HAP-1 (cell line): Measurements from ENCODE around the gene GJA3.

ENCODE experiments used
- DNase-seq, 2 experiments: peaks; one replicate each; pipeline ENCODE4 v3.0.0-alpha.2; 2016 to 2020; ENCODE audit warnings: low spot score in 2 of 2
- H3K27me3 ChIP-seq: fragments of 250-450 bp; sonication (Bioruptor Pico); 2 replicates; pipeline ENCODE4 v1.5.1; 2020; ENCODE audit warnings: low read depth, mild to moderate bottlenecking, moderate library complexity
- H3K36me3 ChIP-seq: fragments of 250-450 bp; sonication (Bioruptor Pico); replicated peaks from 2 replicates; pipeline ENCODE4 v1.5.1; 2020; ENCODE audit warnings: mild to moderate bottlenecking
- H3K4me1 ChIP-seq: fragments of 250-450 bp; sonication (Bioruptor Pico); 2 replicates; pipeline ENCODE4 v1.5.1; 2020; ENCODE audit warnings: mild to moderate bottlenecking
- H3K4me3 ChIP-seq: fragments of 250-450 bp; sonication (Bioruptor Pico); 2 replicates; pipeline ENCODE4 v1.5.1; 2020; ENCODE audit warnings: mild to moderate bottlenecking, moderate library complexity
- H3K9me3 ChIP-seq: fragments of 250-450 bp; sonication (Bioruptor Pico); 2 replicates; pipeline ENCODE4 v1.5.1; 2020; ENCODE audit warnings: mild to moderate bottlenecking, moderate library complexity
- in situ Hi-C: fragments of 300-500 bp; cut with MboI; formaldehyde crosslinking; loops from 3 replicates; pipeline ENCODE4 v1.14.3; 2020; ENCODE audit warnings: low sequenced_read_pairs, inconsistent platforms, mixed read lengths

The GJA3 gene

GRCh38 chr13:20160306-20161274 lies at the start of gene GJA3:
Gene GJA3 (minus strand): TSS chr13:20161052. CDS start chr13:20143288, 17,764 bp downstream.
- peak within 1 kb of the TSS; percentile 46 for H3K4me3 ChIP-seq
- H3K9me3 ChIP-seq: no peaks in the 10 kb centered on the region
- H3K4me1 ChIP-seq: peaks cover 8% of the 10 kb centered on the region
- DNase-seq: peak; percentile 44 to 87
- in situ Hi-C loops: no loop called here
- H3K36me3 ChIP-seq: no peaks in the 10 kb centered on the region
- no peaks in the 10 kb centered on the region for H3K27me3 ChIP-seq

GRCh38 chr13:20209948-20210347 lies 49.1 kb upstream of the GJA3 start:
- in situ Hi-C loops: no loop called here
- no peak for DNase-seq
- no peaks in the 10 kb centered on the region for H3K36me3 ChIP-seq

DNA sequence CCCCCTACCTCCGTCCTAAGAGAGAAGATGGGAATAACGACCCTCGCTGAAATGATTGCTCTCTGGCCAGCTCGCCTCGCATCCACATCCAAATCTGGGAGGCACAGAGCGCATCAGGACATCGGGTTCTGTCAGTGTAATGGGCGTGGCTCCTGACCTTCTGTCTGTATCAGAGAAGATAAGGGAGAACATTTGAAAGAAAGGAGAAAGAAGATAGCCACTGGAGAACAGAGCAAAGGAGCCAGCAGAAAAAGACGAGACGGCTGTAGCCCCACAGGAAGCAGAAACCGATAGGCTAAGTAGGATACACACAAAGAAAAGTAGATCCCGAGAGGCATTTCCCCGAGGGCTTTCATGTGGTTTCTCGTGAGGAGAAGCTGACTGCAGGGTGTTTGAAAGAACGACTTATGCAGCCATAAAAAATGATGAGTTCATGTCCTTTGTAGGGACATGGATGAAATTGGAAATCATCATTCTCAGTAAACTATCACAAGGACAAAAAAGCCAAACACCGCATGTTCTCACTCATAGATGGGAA lies 45.9 kb upstream of the GJA3 start:
- in situ Hi-C loops: no loop called here
- Histone ChIP-seq H3K27me3 (no peaks in the 10 kb centered on the region), H3K4me3 (no peak overlapping the region), H3K36me3 (no peaks in the 10 kb centered on the region), H3K9me3 (no peaks in the 10 kb centered on the region), H3K4me1 (no peaks in the 10 kb centered on the region)
- no peak for DNase-seq

More at GRCh38 chr13:20209948-20210347, 49.1 kb upstream of the GJA3 start:
- Histone ChIP-seq H3K9me3 (no peaks in the 10 kb centered on the region), H3K27me3 (peaks cover 2% of the 10 kb centered on the region; the same call in 1 of the 2 replicates), H3K4me3 (no peak overlapping the region), H3K4me1 (no peaks in the 10 kb centered on the region)

DNA sequence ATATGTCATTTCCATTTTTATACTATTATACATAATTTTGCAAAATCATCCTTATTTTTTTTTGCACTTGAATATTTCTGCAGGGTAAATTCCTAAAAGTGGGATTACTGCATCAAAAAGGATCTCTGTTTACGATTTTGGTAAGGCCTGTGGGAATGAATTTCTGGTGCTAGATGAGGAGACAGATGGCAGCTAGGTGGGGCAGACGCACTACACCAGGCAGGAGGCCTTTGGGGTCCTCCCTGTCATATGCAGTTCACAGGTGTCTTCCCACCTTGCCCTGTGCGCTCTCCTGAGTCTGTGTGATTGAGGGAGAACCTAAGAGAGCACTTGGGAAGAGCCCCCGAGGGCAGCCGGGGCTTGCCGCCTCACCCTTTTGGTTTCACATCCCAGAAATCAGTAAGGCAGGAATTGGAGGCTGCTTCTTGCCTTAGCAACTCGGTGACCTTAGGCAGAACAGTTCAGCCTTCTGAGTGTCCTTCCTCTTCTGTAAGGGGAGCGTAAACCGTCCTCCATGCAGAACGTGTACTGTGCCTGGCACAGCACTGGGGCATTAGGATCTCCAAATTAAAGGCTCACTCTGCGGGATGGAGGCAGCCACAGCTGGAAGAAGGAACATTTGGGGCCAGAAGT lies 45.3 kb upstream of the GJA3 start:
- H3K4me1 ChIP-seq: no peaks in the 10 kb centered on the region
- in situ Hi-C loops: no loop called here

GRCh38 chr13:20198781-20199180 lies 37.9 kb upstream of the GJA3 start:
- in situ Hi-C loops: loop anchor here (25.0 kb wide), 1 partner anchor 639 kb away; no protein-coding TSS in a partner anchor

More for the DNA sequence above, 45.3 kb upstream of the GJA3 start:
- Histone ChIP-seq H3K4me3 (no peak overlapping the region), H3K27me3 (no peaks in the 10 kb centered on the region), H3K36me3 (no peaks in the 10 kb centered on the region), H3K9me3 (no peaks in the 10 kb centered on the region)
- no peak for DNase-seq

DNA sequence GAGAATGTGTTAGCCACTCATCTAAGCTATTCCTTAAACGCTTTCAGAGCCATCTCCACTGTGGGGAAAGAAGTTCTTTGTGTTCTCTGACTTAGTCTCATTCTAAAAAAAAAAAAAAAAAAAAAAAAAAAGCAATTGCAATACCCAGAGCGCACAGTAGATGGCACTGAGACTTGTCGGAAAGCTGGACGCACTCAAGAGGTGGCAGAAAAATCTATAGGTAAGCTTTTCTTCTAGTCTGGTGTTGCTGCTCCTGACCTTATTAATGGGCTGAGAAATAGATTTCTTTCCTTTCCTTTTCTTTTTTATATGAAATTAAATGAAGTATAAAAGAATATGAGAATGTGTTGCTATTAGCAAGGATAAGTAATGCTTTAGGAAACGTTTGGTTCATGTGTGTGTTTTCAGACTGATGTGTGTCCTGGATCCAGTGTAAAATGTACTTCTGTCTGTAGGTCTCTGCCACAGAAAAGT lies 36.5 kb upstream of the GJA3 start:
- H3K36me3 ChIP-seq: no peaks in the 10 kb centered on the region
- in situ Hi-C loops: loop anchor here (25.0 kb wide), 1 partner anchor 640 kb away; no protein-coding TSS in a partner anchor
- H3K9me3 ChIP-seq: peaks cover 2% of the 10 kb centered on the region; the same call in 1 of the 2 replicates
- peak; percentile 21 to 52 for DNase-seq
- H3K4me3 ChIP-seq: no peak overlapping the region
- H3K27me3 ChIP-seq: peaks cover 41% of the 10 kb centered on the region
- H3K4me1 ChIP-seq: no peaks in the 10 kb centered on the region; the same call in none of the 2 replicates

More at GRCh38 chr13:20198781-20199180, 37.9 kb upstream of the GJA3 start:
- peaks cover 2% of the 10 kb centered on the region; the same call in 1 of the 2 replicates for H3K9me3 ChIP-seq
- no peak for DNase-seq
- H3K4me3 ChIP-seq: no peak overlapping the region
- H3K4me1 ChIP-seq: no peaks in the 10 kb centered on the region; the same call in 1 of the 2 replicates
- H3K36me3 ChIP-seq: no peaks in the 10 kb centered on the region
- H3K27me3 ChIP-seq: peaks cover 33% of the 10 kb centered on the region

DNA sequence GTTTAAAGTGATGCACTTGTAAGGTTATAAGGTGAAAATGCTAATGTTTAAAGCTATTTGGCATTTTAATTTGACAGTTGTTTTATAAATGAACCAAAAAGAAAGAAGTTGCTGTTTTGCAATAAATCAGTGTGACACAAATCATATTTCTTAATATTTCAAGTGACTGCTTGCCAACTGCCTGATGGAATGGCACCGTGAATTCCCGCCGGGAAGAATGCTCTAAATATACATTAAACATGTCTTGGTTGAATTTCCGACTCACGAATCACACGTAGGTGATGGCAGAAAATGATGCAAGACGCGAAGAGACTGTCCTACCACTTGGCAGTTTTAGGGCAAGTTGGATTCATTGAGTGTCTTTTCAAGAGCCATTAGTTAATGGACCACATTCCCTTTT lies 34.9 kb upstream of the GJA3 start:
- Histone ChIP-seq H3K27me3 (peaks cover 41% of the 10 kb centered on the region), H3K9me3 (peaks cover 2% of the 10 kb centered on the region; the same call in 1 of the 2 replicates), H3K4me1 (no peaks in the 10 kb centered on the region; the same call in none of the 2 replicates), H3K4me3 (no peak overlapping the region), H3K36me3 (no peaks in the 10 kb centered on the region)
- DNase-seq: no peak
- in situ Hi-C loops: loop anchor here (25.0 kb wide), 1 partner anchor 642 kb away; no protein-coding TSS in a partner anchor

- no peak for DNase-seq
- Histone ChIP-seq H3K27me3 (peaks cover 41% of the 10 kb centered on the region), H3K4me3 (peak overlapping the region; percentile 37; the same call in 1 of the 2 replicates), H3K36me3 (no peaks in the 10 kb centered on the region), H3K9me3 (no peaks in the 10 kb centered on the region), H3K4me1 (no peaks in the 10 kb centered on the region; the same call in none of the 2 replicates)
- in situ Hi-C loops: loop anchor here (25.0 kb wide), 1 partner anchor 643 kb away; no protein-coding TSS in a partner anchor
These were observed 33.2 kb upstream of the GJA3 start for GRCh38 chr13:20193907-20194631.

DNA sequence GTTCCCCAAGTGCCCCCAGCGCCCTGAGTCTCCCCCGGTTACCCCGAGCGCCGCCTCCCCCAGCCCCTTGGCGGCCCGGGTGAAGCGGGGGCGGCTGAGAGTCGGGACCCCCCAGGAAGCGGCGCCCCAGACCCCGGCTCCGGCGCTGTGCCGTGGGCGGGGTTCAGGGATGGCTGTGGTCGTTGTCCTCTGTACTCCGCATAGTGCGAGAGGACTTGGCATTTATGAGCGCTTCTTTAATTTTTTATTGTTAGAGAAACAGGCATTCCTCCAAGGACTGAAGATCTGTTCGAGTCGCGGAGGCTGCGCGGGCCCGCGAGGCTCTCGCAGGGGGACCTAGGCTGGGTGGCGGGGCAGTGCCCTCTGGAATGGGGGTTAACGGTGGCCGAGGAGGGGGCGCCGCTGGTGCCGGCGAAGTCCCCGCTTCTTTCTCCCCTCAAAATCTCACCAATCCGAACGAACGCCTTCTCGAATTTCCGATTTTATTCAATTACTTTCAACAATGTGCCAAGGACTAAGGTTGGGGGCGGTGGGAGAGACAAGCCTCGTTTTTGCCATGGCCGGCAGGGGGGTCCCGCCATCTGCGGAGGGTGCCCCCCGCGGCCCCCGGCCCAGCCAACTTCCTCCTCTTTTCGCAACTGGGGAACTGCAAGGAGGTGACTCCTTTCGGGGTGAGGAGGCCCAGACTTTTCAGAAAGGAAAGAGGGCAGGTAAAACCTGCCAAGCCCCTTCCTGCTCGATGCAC lies 32.5 kb upstream of the GJA3 start:
- no peaks in the 10 kb centered on the region; the same call in none of the 2 replicates for H3K4me1 ChIP-seq
- DNase-seq: peak in 1 of 2 experiments; percentile 23
- no peaks in the 10 kb centered on the region for H3K9me3 ChIP-seq
- in situ Hi-C loops: loop anchor here (25.0 kb wide), 1 partner anchor 644 kb away; no protein-coding TSS in a partner anchor
- H3K36me3 ChIP-seq: no peaks in the 10 kb centered on the region
- H3K4me3 ChIP-seq: peak overlapping the region; percentile 37
- H3K27me3 ChIP-seq: peaks cover 41% of the 10 kb centered on the region

GRCh38 chr13:20192836-20193161 lies 31.9 kb upstream of the GJA3 start, which contains the start of gene GJB2:
Gene GJB2 (minus strand): TSS chr13:20192938. CDS start chr13:20189581, 3,357 bp downstream.
- peaks cover 41% of the 10 kb centered on the region for H3K27me3 ChIP-seq
- peak within 1 kb of the TSS; percentile 37 for H3K4me3 ChIP-seq
- no peaks in the 10 kb centered on the region; the same call in none of the 2 replicates for H3K4me1 ChIP-seq
- H3K9me3 ChIP-seq: no peaks in the 10 kb centered on the region
- in situ Hi-C loops: loop anchor here (25.0 kb wide), 1 partner anchor 645 kb away; no protein-coding TSS in a partner anchor
- DNase-seq: peak; percentile 11 to 63
- H3K36me3 ChIP-seq: no peaks in the 10 kb centered on the region

- H3K4me1 ChIP-seq: no peaks in the 10 kb centered on the region; the same call in none of the 2 replicates
- H3K27me3 ChIP-seq: peaks cover 41% of the 10 kb centered on the region
- DNase-seq: peak; percentile 4 to 57
- no peaks in the 10 kb centered on the region for H3K36me3 ChIP-seq
- H3K4me3 ChIP-seq: peak overlapping the region; percentile 37
- no peaks in the 10 kb centered on the region for H3K9me3 ChIP-seq
- in situ Hi-C loops: loop anchor here (25.0 kb wide), 1 partner anchor 645 kb away; no protein-coding TSS in a partner anchor
These were observed 31.4 kb upstream of the GJA3 start for GRCh38 chr13:20192158-20192835.
